ENCODE results near the gene SVOP. TPM values are rescaled to one million over a fixed set of nuclear protein-coding genes. Genes with fewer than 3 reads are reported as not detected.

The SVOP gene
- total RNA-seq, result not detected

GRCh38 chr12:109020796-109021380 lies at the start of gene SVOP:
Gene SVOP (minus strand): TSS chr12:109021068. CDS start chr12:109020868, 200 bp downstream.

GRCh38 chr12:109052414-109053323 lies 31.8 kb upstream of the SVOP start, which contains the start of gene USP30:
Gene USP30 (plus strand): TSS chr12:109052576. CDS start chr12:109052679, 103 bp downstream.

GRCh38 chr12:108879615-108880254 lies 141.1 kb downstream of the SVOP start, which contains the start of gene DAO:
Gene DAO (plus strand): TSS chr12:108880092. CDS start chr12:108885007, 4,915 bp downstream.

Small RNA genes lying within 50 kb of the gene (small RNA-seq; reads per million reads assigned to genes)
- gene AC190387.1, result 0 reads per million in 2 donors
- gene RNA5SP372, result 0 reads per million in 2 donors
- 0 reads per million in 2 donors for gene RNU6-361P

Other genes with a start within 250 kb of the SVOP start
- 10 to 100 TPM; 49.9 to 52.9 TPM for gene SSH1, start 163.5 kb downstream of the SVOP start, total RNA-seq
- not detected for gene DAO, start 141.0 kb downstream of the SVOP start, total RNA-seq
- gene USP30, start 31.5 kb upstream of the SVOP start, total RNA-seq, result 10 to 100 TPM in 1 of 2 donors, 1 to 10 TPM in 1; 8.7 to 16.9 TPM
- gene ALKBH2, start 72.4 kb upstream of the SVOP start, total RNA-seq, result 10 to 100 TPM; 16.2 to 19.6 TPM
- 10 to 100 TPM; 17.2 to 37.6 TPM for gene UNG, start 76.5 kb upstream of the SVOP start, total RNA-seq
- gene ACACB, start 95.5 kb upstream of the SVOP start, total RNA-seq, result 10 to 100 TPM in 1 of 2 donors, 1 to 10 TPM in 1; 8.9 to 10.3 TPM

Data from melanocyte of skin (primary cell).